H1 (cell line): Measurements from ENCODE around the gene NOXO1. TPM values are rescaled to one million over a fixed set of nuclear protein-coding genes. Genes with fewer than 3 reads are reported as not detected.
A peak's percentile ranks its signal among the peaks of the same experiment; 100 is the strongest.

Source experiments
- CTCF ChIA-PET: fragments of 300-600 bp; sonication (Branson Sonifier 250); formaldehyde crosslinking; loops from one replicate; lab custom pipeline; 2021; ENCODE audit not compliant: partially characterized antibody; lab: Charles Lee
- POLR2A ChIA-PET: fragments of 300-600 bp; sonication (Branson Sonifier 250); formaldehyde crosslinking; loops from one replicate; lab custom pipeline; 2021; ENCODE audit warnings: inconsistent platforms; ENCODE audit not compliant: partially characterized antibody; lab: Charles Lee
- DNase-seq, 2 experiments: peaks; one replicate each; pipeline versions ENCODE4 v3.0.0 to v3.0.0-alpha.2; 2010 to 2022; ENCODE audit warnings: low spot score in 2 of 2, low read depth in 1 of 2, mixed read lengths in 1 of 2
- FAIRE-seq: peaks from 2 replicates; lab custom pipeline; 2011; peaks lifted over from hg19 to GRCh38; lab: Jason Lieb, UNC
- H2AFZ ChIP-seq: 2 replicates; pipeline ENCODE4 v1.8.1; 2012; ENCODE audit warnings: low read length, inconsistent platforms
- H2AK5ac ChIP-seq: 2 replicates; pipeline ENCODE4 v1.6.1; 2013; ENCODE audit warnings: low read depth, low read length
- H2BK120ac ChIP-seq: replicated peaks from 2 replicates; pipeline ENCODE3; 2013; ENCODE audit warnings: low read depth, low read length, inconsistent platforms
- H2BK12ac ChIP-seq: 2 replicates; pipeline ENCODE4 v1.6.1; 2013; ENCODE audit warnings: low read depth, low read length
- H2BK15ac ChIP-seq: 2 replicates; pipeline ENCODE4 v1.6.1; 2013; ENCODE audit warnings: low read length
- H2BK20ac ChIP-seq: 2 replicates; pipeline ENCODE4 v1.6.1; 2013; ENCODE audit warnings: low read length
- H2BK5ac ChIP-seq: 2 replicates; pipeline ENCODE4 v1.6.1; 2013; ENCODE audit warnings: low read depth, low read length
- H3K14ac ChIP-seq: 2 replicates; pipeline ENCODE4 v1.6.1; 2013; ENCODE audit warnings: inconsistent platforms; ENCODE audit not compliant: insufficient read length
- H3K18ac ChIP-seq: 2 replicates; pipeline ENCODE4 v1.6.1; 2013; ENCODE audit warnings: low read length; ENCODE audit errors: extremely low read depth
- H3K23ac ChIP-seq: 2 replicates; pipeline ENCODE4 v1.6.1; 2013; ENCODE audit warnings: inconsistent platforms; ENCODE audit not compliant: insufficient read length
- H3K23me2 ChIP-seq: 2 replicates; pipeline ENCODE4 v1.6.1; 2013; ENCODE audit warnings: low read depth, low read length
- H3K27ac ChIP-seq: 2 replicates; pipeline ENCODE4 v1.6.1; 2011; ENCODE audit warnings: low read depth, low read length, inconsistent platforms
- H3K27me3 ChIP-seq, 4 experiments: replicated peaks in 1 of 4; 1 replicate in 1 of 4; 2 replicates in 3 of 4; pipeline versions ENCODE4 v1.6.1 to v1.8.1; 2011 to 2013; ENCODE audit warnings: low read length in 3 of 4, mild to moderate bottlenecking in 3 of 4, inconsistent platforms in 2 of 4, mixed read lengths in 2 of 4, moderate library complexity in 1 of 4; ENCODE audit not compliant: control insufficient read depth in 3 of 4, insufficient read depth in 3 of 4; ENCODE audit errors: extremely low read depth in 1 of 4
- H3K36me3 ChIP-seq, 4 experiments: 2 replicates each; pipeline versions ENCODE4 v1.6.1 to v1.8.1; 2011 to 2013; ENCODE audit warnings: mild to moderate bottlenecking in 4 of 4, low read length in 3 of 4, moderate library complexity in 2 of 4, control low read depth in 1 of 4, inconsistent platforms in 1 of 4; ENCODE audit not compliant: insufficient read depth in 4 of 4, control insufficient read depth in 2 of 4
- H3K4ac ChIP-seq: replicated peaks from 2 replicates; pipeline ENCODE3; 2013; ENCODE audit warnings: low read length, low read depth, mixed read lengths, inconsistent platforms; ENCODE audit not compliant: insufficient read length
- H3K4me1 ChIP-seq, 4 experiments: replicated peaks in 1 of 4; 1 replicate in 1 of 4; 2 replicates in 3 of 4; pipeline versions ENCODE4 v1.6.1 to v1.8.1; 2011 to 2013; ENCODE audit warnings: low read length in 3 of 4, inconsistent platforms in 2 of 4, mixed read lengths in 1 of 4; ENCODE audit not compliant: insufficient read depth in 4 of 4, control insufficient read depth in 3 of 4
- H3K4me2 ChIP-seq, 2 experiments: 2 replicates each; pipeline versions ENCODE4 v1.6.1 to v1.8.1; 2011 to 2013; ENCODE audit warnings: low read depth in 2 of 2, low read length in 2 of 2, control low read depth in 1 of 2, inconsistent platforms in 1 of 2, mild to moderate bottlenecking in 1 of 2; ENCODE audit not compliant: insufficient read depth in 1 of 2
- H3K4me3 ChIP-seq, 4 experiments: fragments of 200-600, 300-600 bp in 1 of 4; sonication (generic), shearing (Covaris generic), sonication (Bioruptor Twin) in 1 of 4; 2 replicates each; pipeline versions ENCODE4 v1.5.1 to v1.8.1; 2011 to 2016; ENCODE audit warnings: low read length in 4 of 4, low read depth in 3 of 4, control low read depth in 2 of 4, inconsistent platforms in 2 of 4, mild to moderate bottlenecking in 2 of 4, mixed read lengths in 1 of 4, moderate library complexity in 1 of 4; ENCODE audit not compliant: insufficient read depth in 2 of 4; ENCODE audit errors: extremely low read depth in 1 of 4
- H3K56ac ChIP-seq: replicated peaks from 2 replicates; pipeline ENCODE3; 2013; ENCODE audit warnings: low read depth, mild to moderate bottlenecking, mixed read lengths, low read length, inconsistent platforms; ENCODE audit not compliant: insufficient read length
- H3K79me1 ChIP-seq: 2 replicates; pipeline ENCODE4 v1.6.1; 2013; ENCODE audit warnings: low read depth, low read length, control low read depth
- H3K79me2 ChIP-seq, 2 experiments: 2 replicates each; pipeline versions ENCODE4 v1.6.1 to v1.8.1; 2012 to 2013; ENCODE audit warnings: low read length in 2 of 2, mild to moderate bottlenecking in 2 of 2, inconsistent platforms in 1 of 2; ENCODE audit not compliant: insufficient read depth in 2 of 2, control insufficient read depth in 1 of 2
- H3K9ac ChIP-seq, 4 experiments: replicated peaks in 1 of 4; 1 replicate in 1 of 4; 2 replicates in 3 of 4; pipeline versions ENCODE4 v1.6.1 to v1.8.1; 2011 to 2013; ENCODE audit warnings: low read depth in 3 of 4, low read length in 3 of 4, control low read depth in 2 of 4, mild to moderate bottlenecking in 2 of 4, moderate library complexity in 2 of 4, inconsistent platforms in 1 of 4; ENCODE audit errors: extremely low read depth in 1 of 4
- H3K9me3 ChIP-seq, 2 experiments: 2 replicates each; pipeline versions ENCODE4 v1.6.1 to v1.8.1; 2012 to 2013; ENCODE audit warnings: mild to moderate bottlenecking in 2 of 2, moderate library complexity in 2 of 2, control low read depth in 1 of 2, inconsistent platforms in 1 of 2, low read depth in 1 of 2, low read length in 1 of 2, mixed read lengths in 1 of 2; ENCODE audit not compliant: insufficient read depth in 2 of 2
- H4K20me1 ChIP-seq, 2 experiments: replicated peaks in 1 of 2; 2 replicates each; pipeline versions ENCODE3 to v1.8.1; 2011 to 2013; ENCODE audit warnings: inconsistent platforms in 2 of 2, low read length in 2 of 2, mild to moderate bottlenecking in 1 of 2; ENCODE audit not compliant: insufficient read depth in 2 of 2, control insufficient read depth in 1 of 2
- H4K5ac ChIP-seq: 2 replicates; pipeline ENCODE4 v1.6.1; 2013; ENCODE audit warnings: low read length, low read depth, mixed read lengths, inconsistent platforms; ENCODE audit not compliant: insufficient read length
- H4K8ac ChIP-seq: 2 replicates; pipeline ENCODE4 v1.8.0; 2013; ENCODE audit warnings: mild to moderate bottlenecking, moderate library complexity, low read length, inconsistent platforms; ENCODE audit not compliant: insufficient read depth; ENCODE audit errors: extremely low read depth
- H4K91ac ChIP-seq: replicated peaks from 2 replicates; pipeline ENCODE3; 2013; ENCODE audit warnings: low read length, mixed read lengths, inconsistent platforms; ENCODE audit not compliant: insufficient read length
- GABPA ChIP-seq: IDR thresholded peaks from 2 replicates; pipeline ENCODE4 v1.6.1; 2011; ENCODE audit warnings: mild to moderate bottlenecking, low read length, moderate library complexity, borderline replicate concordance; ENCODE audit not compliant: insufficient read depth
- WGBS, 2 experiments: shearing (Covaris generic) in 1 of 2; methylation state at CpG; one replicate each; pipeline versions ENCODE4 v1.1.6 to v1.1.7; 2013 to 2015; ENCODE audit warnings: low lambda C conversion rate in 2 of 2, mixed read lengths in 2 of 2, inconsistent platforms in 1 of 2, low coverage in 1 of 2, missing lambda C conversion rate in 1 of 2; ENCODE audit not compliant: insufficient replicate concordance in 2 of 2, insufficient coverage in 1 of 2, insufficient read length in 1 of 2; ENCODE audit errors: extremely low coverage in 1 of 2, missing lambda C conversion rate in 1 of 2; 5-methylcytosine and 5-hydroxymethylcytosine counted together
- polyA plus RNA-seq, 7 experiments: library from polyadenylated mRNA; depleted of rRNA in 3 of 7; stranded (reverse) in 5 of 7; unstranded in 2 of 7; fragments of >200 nt in 5 of 7; fragments of 200-250 nt in 2 of 7; gene quantifications; 1 replicate in 5 of 7; 2 replicates in 1 of 7; 4 replicates in 1 of 7; pipeline versions ENCODE4 v1.2.1 to v1.2.3, GENCODE V29; 2011 to 2013; ENCODE audit warnings: missing spikeins in 2 of 7, mixed read lengths in 2 of 7
- small RNA-seq: library from polyadenylated mRNA; stranded (forward); fragments of <200 nt; extraction: miRNeasy Mini kit (QIAGEN cat#:217004); gene quantifications from one replicate; pipeline ENCODE3, GENCODE V24; 2013; ENCODE audit not compliant: insufficient read depth
- total RNA-seq: library from RNA; stranded (reverse); fragmentation: NEBNext Ultra II Directional; extraction: Animal tissue kit (Norgen Biotek cat#: 25700); gene quantifications from 2 replicates; pipeline ENCODE4 v1.2.1, GENCODE V29; 2021

NOXO1 gene
- total and polyA plus RNA-seq, 2 of the 8 experiments (the other 6 are each of a cell fraction or from before 2014, with no cell fraction given), result 1.3 to 2.5 TPM

GRCh38 chr16:1929105-1929504 lies 52.2 kb downstream of the NOXO1 start:
- CTCF ChIA-PET, result interaction anchor here (0.7 to 8.0 kb wide), 24 partner anchors 9 to 145 kb away, joined by 3 to 75 read pairs (median 4); partner anchors contain the start of genes MSRB1, RNF151 and RPS2
- TF ChIP-seq GABPA, result no peak
- H3K79me2 ChIP-seq, result no peaks in the 10 kb centered on the region
- H4K91ac ChIP-seq, result no peak overlapping the region
- H2AK5ac ChIP-seq, result no peak overlapping the region
- H3K14ac ChIP-seq, result no peak overlapping the region
- DNase-seq, result no peak
- no peak overlapping the region for H2BK20ac ChIP-seq
- H2BK5ac ChIP-seq, result no peak overlapping the region
- no peak overlapping the region for H3K23ac ChIP-seq
- no peak overlapping the region for H2AFZ ChIP-seq
- peak overlapping the region; percentile 21 to 55 (median 36); a peak in 6 of 8 replicates for H3K4me3 ChIP-seq
- H3K4ac ChIP-seq, result no peak overlapping the region
- H4K8ac ChIP-seq, result no peak overlapping the region; the same call in 1 of the 2 replicates
- H2BK12ac ChIP-seq, result no peak overlapping the region
- H3K79me1 ChIP-seq, result no peaks in the 10 kb centered on the region
- no peak overlapping the region for H2BK120ac ChIP-seq
- H3K27me3 ChIP-seq, result peaks cover 0 to 24% (median 13%) of the 10 kb centered on the region in 4 experiments; a peak in 5 of 7 replicates
- H3K4me1 ChIP-seq, result peaks cover 0 to 14% (median 6%) of the 10 kb centered on the region in 4 experiments; a peak in 5 of 7 replicates
- H2BK15ac ChIP-seq, result no peak overlapping the region
- no peak overlapping the region for H3K56ac ChIP-seq
- H3K9ac ChIP-seq, result no peak overlapping the region
- peak overlapping the region; percentile 52 to 66; a peak in 3 of 4 replicates for H3K4me2 ChIP-seq
- H3K27ac ChIP-seq, result no peak overlapping the region
- H3K36me3 ChIP-seq, result no peaks in the 10 kb centered on the region
- WGBS, 2 experiments, result 18% methylated on average over 6 of the region's 11 CpGs; no CpG with 5 or more reads in 1 of the 2 experiments
- no peaks in the 10 kb centered on the region for H3K9me3 ChIP-seq
- POLR2A ChIA-PET, result interaction anchor here (4.1 kb wide), 1 partner anchor 35 kb away, joined by 27 read pairs; the partner anchor contains the start of gene RPS2
- no peaks in the 10 kb centered on the region for H3K23me2 ChIP-seq
- H4K5ac ChIP-seq, result no peak overlapping the region
- H3K18ac ChIP-seq, result no peak overlapping the region
- no peaks in the 10 kb centered on the region for H4K20me1 ChIP-seq
- FAIRE-seq, result no peak

Small RNA genes lying within 50 kb of the gene (small RNA-seq; reads per million reads assigned to genes)
- gene AC005363.2 (not detected), gene RN7SL219P (not detected), gene SNORA10 (not detected), gene SNORA64 (not detected)

Other genes with a start within 250 kb of the NOXO1 start
Only the 30 nearest of the 31 such genes appear.
- 70.9 and 72.5 TPM in 2 replicates for gene NME3, start 209.9 kb downstream of the NOXO1 start, total RNA-seq
- 163 and 214 TPM in 2 replicates for gene NME3, start 209.9 kb downstream of the NOXO1 start, polyA plus RNA-seq (2011; rRNA removed)
- 19.3 and 19.7 TPM in 2 replicates for gene EME2, start 208.7 kb downstream of the NOXO1 start, total RNA-seq
- 13.1 and 17.0 TPM in 2 replicates for gene EME2, start 208.7 kb downstream of the NOXO1 start, polyA plus RNA-seq (2011; rRNA removed)
- 252 and 267 TPM in 2 replicates for gene MRPS34, start 208.3 kb downstream of the NOXO1 start, total RNA-seq
- gene MRPS34, start 208.3 kb downstream of the NOXO1 start, polyA plus RNA-seq (2011; rRNA removed), result 168 and 250 TPM in 2 replicates
- 22.5 and 25.3 TPM in 2 replicates for gene SPSB3, start 198.9 kb downstream of the NOXO1 start, total RNA-seq
- gene SPSB3, start 198.9 kb downstream of the NOXO1 start, polyA plus RNA-seq (2011; rRNA removed), result 37.8 and 60.1 TPM in 2 replicates
- gene NUBP2, start 198.5 kb downstream of the NOXO1 start, total RNA-seq, result 68.0 and 70.3 TPM in 2 replicates
- gene NUBP2, start 198.5 kb downstream of the NOXO1 start, polyA plus RNA-seq (2011; rRNA removed), result 96.9 and 130 TPM in 2 replicates
- gene IGFALS, start 187.8 kb downstream of the NOXO1 start, total RNA-seq, result not detected in 2 replicates
- gene IGFALS, start 187.8 kb downstream of the NOXO1 start, polyA plus RNA-seq (2011; rRNA removed), result 0.03 TPM in 1 of 2 replicates, not detected in the other
- 28.7 and 34.4 TPM in 2 replicates for gene HAGH, start 154.6 kb downstream of the NOXO1 start, total RNA-seq
- 40.6 and 65.3 TPM in 2 replicates for gene HAGH, start 154.6 kb downstream of the NOXO1 start, polyA plus RNA-seq (2011; rRNA removed)
- 20.4 and 20.5 TPM in 2 replicates for gene FAHD1, start 154.3 kb downstream of the NOXO1 start, total RNA-seq
- gene FAHD1, start 154.3 kb downstream of the NOXO1 start, polyA plus RNA-seq (2011; rRNA removed), result 31.9 and 47.2 TPM in 2 replicates
- gene MEIOB, start 109.3 kb downstream of the NOXO1 start, total RNA-seq, result 0.99 and 1.1 TPM in 2 replicates
- gene MEIOB, start 109.3 kb downstream of the NOXO1 start, polyA plus RNA-seq (2011; rRNA removed), result 0.60 and 0.63 TPM in 2 replicates
- 0.39 TPM in 1 of 2 replicates, not detected in the other for gene HS3ST6, start 63.1 kb downstream of the NOXO1 start, total RNA-seq
- gene HS3ST6, start 63.1 kb downstream of the NOXO1 start, polyA plus RNA-seq (2011; rRNA removed), result 0.36 and 0.63 TPM in 2 replicates
- gene MSRB1, start 38.3 kb downstream of the NOXO1 start, total RNA-seq, result 28.2 and 34.1 TPM in 2 replicates
- gene MSRB1, start 38.3 kb downstream of the NOXO1 start, polyA plus RNA-seq (2011; rRNA removed), result 51.4 and 53.8 TPM in 2 replicates
- 0.19 and 0.39 TPM in 2 replicates for gene RPL3L, start 26.8 kb downstream of the NOXO1 start, total RNA-seq
- gene RPL3L, start 26.8 kb downstream of the NOXO1 start, polyA plus RNA-seq (2011; rRNA removed), result 0.08 and 0.24 TPM in 2 replicates
- gene NDUFB10, start 21.9 kb downstream of the NOXO1 start, total RNA-seq, result 183 and 197 TPM in 2 replicates
- gene NDUFB10, start 21.9 kb downstream of the NOXO1 start, polyA plus RNA-seq (2011; rRNA removed), result 194 and 243 TPM in 2 replicates
- 3,974 and 4,042 TPM in 2 replicates for gene RPS2, start 16.6 kb downstream of the NOXO1 start, total RNA-seq
- 16,783 and 22,970 TPM in 2 replicates for gene RPS2, start 16.6 kb downstream of the NOXO1 start, polyA plus RNA-seq (2011; rRNA removed)
- gene RNF151, start 14.6 kb downstream of the NOXO1 start, total RNA-seq, result not detected in 2 replicates
- gene RNF151, start 14.6 kb downstream of the NOXO1 start, polyA plus RNA-seq (2011; rRNA removed), result 0.17 TPM in 1 of 2 replicates, not detected in the other
- 65.8 and 66.8 TPM in 2 replicates for gene TBL3, start 9.4 kb downstream of the NOXO1 start, total RNA-seq
- 137 and 159 TPM in 2 replicates for gene TBL3, start 9.4 kb downstream of the NOXO1 start, polyA plus RNA-seq (2011; rRNA removed)
- gene GFER, start 2.7 kb upstream of the NOXO1 start, total RNA-seq, result 37.9 and 45.4 TPM in 2 replicates
- gene GFER, start 2.7 kb upstream of the NOXO1 start, polyA plus RNA-seq (2011; rRNA removed), result 17.7 and 29.1 TPM in 2 replicates
- gene SYNGR3, start 8.5 kb upstream of the NOXO1 start, total RNA-seq, result 36.2 and 38.8 TPM in 2 replicates
- 49.9 and 72.3 TPM in 2 replicates for gene SYNGR3, start 8.5 kb upstream of the NOXO1 start, polyA plus RNA-seq (2011; rRNA removed)
- 47.6 and 51.7 TPM in 2 replicates for gene ZNF598, start 28.4 kb upstream of the NOXO1 start, total RNA-seq
- 29.3 and 43.0 TPM in 2 replicates for gene ZNF598, start 28.4 kb upstream of the NOXO1 start, polyA plus RNA-seq (2011; rRNA removed)
- 8.1 and 10.3 TPM in 2 replicates for gene NPW, start 38.3 kb upstream of the NOXO1 start, total RNA-seq
- gene NPW, start 38.3 kb upstream of the NOXO1 start, polyA plus RNA-seq (2011; rRNA removed), result 4.0 and 7.8 TPM in 2 replicates
- 19.3 and 19.6 TPM in 2 replicates for gene NHERF2, start 45.4 kb upstream of the NOXO1 start, total RNA-seq
- gene NHERF2, start 45.4 kb upstream of the NOXO1 start, polyA plus RNA-seq (2011; rRNA removed), result 13.9 and 22.4 TPM in 2 replicates
- gene NTHL1, start 66.4 kb upstream of the NOXO1 start, total RNA-seq, result 70.9 and 84.5 TPM in 2 replicates
- gene NTHL1, start 66.4 kb upstream of the NOXO1 start, polyA plus RNA-seq (2011; rRNA removed), result 150 and 209 TPM in 2 replicates
- gene TSC2, start 66.5 kb upstream of the NOXO1 start, total RNA-seq, result 91.1 and 96.6 TPM in 2 replicates
- gene TSC2, start 66.5 kb upstream of the NOXO1 start, polyA plus RNA-seq (2011; rRNA removed), result 65.9 and 90.2 TPM in 2 replicates
- gene PKD1, start 154.4 kb upstream of the NOXO1 start, total RNA-seq, result 52.7 and 63.5 TPM in 2 replicates
- 40.6 and 59.4 TPM in 2 replicates for gene PKD1, start 154.4 kb upstream of the NOXO1 start, polyA plus RNA-seq (2011; rRNA removed)
- 4.3 and 5.3 TPM in 2 replicates for gene RAB26, start 167.2 kb upstream of the NOXO1 start, total RNA-seq
- 5.4 and 6.6 TPM in 2 replicates for gene RAB26, start 167.2 kb upstream of the NOXO1 start, polyA plus RNA-seq (2011; rRNA removed)
- 148 and 155 TPM in 2 replicates for gene TRAF7, start 174.3 kb upstream of the NOXO1 start, total RNA-seq
- gene TRAF7, start 174.3 kb upstream of the NOXO1 start, polyA plus RNA-seq (2011; rRNA removed), result 96.8 and 140 TPM in 2 replicates
- 6.4 and 6.5 TPM in 2 replicates for gene CASKIN1, start 215.1 kb upstream of the NOXO1 start, total RNA-seq
- gene CASKIN1, start 215.1 kb upstream of the NOXO1 start, polyA plus RNA-seq (2011; rRNA removed), result 1.2 and 2.7 TPM in 2 replicates
- 67.6 and 69.6 TPM in 2 replicates for gene MLST8, start 224.0 kb upstream of the NOXO1 start, total RNA-seq
- 321 and 440 TPM in 2 replicates for gene MLST8, start 224.0 kb upstream of the NOXO1 start, polyA plus RNA-seq (2011; rRNA removed)
- gene BRICD5, start 229.4 kb upstream of the NOXO1 start, total RNA-seq, result 6.1 and 8.5 TPM in 2 replicates
- 8.6 and 14.2 TPM in 2 replicates for gene BRICD5, start 229.4 kb upstream of the NOXO1 start, polyA plus RNA-seq (2011; rRNA removed)
- 30.9 and 32.6 TPM in 2 replicates for gene PGP, start 233.4 kb upstream of the NOXO1 start, total RNA-seq
- gene PGP, start 233.4 kb upstream of the NOXO1 start, polyA plus RNA-seq (2011; rRNA removed), result 55.9 and 63.9 TPM in 2 replicates